Testis (tissue), 2 donors: Measurements from ENCODE around the gene TPPP2.

Source experiments
- CTCF ChIP-seq, 3 experiments: fragments of 450-650 bp in 2 of 3; fragments of 200-600 bp in 1 of 3; sonication (generic) in 1 of 3; IDR thresholded peaks; one replicate each; pipeline ENCODE4 v1.5.1; 2016 to 2019; ENCODE audit warnings: antibody characterized with exemption in 3 of 3, mild to moderate bottlenecking in 2 of 3, moderate library complexity in 1 of 3
- POLR2A ChIP-seq: fragments of 450-650 bp; IDR thresholded peaks from one replicate; pipeline ENCODE4 v1.6.1; 2017; ENCODE audit warnings: antibody characterized with exemption, mild to moderate bottlenecking, moderate library complexity

GRCh38 chr14:21073921-21074320 lies 43.9 kb downstream of the TPPP2 start:
- no peak for TF ChIP-seq CTCF (IDR thresholded peaks at IDR 0.05)
- TF ChIP-seq POLR2A: no peak
